ENCODE results near the gene LRMDA.

Gene LRMDA

DNA sequence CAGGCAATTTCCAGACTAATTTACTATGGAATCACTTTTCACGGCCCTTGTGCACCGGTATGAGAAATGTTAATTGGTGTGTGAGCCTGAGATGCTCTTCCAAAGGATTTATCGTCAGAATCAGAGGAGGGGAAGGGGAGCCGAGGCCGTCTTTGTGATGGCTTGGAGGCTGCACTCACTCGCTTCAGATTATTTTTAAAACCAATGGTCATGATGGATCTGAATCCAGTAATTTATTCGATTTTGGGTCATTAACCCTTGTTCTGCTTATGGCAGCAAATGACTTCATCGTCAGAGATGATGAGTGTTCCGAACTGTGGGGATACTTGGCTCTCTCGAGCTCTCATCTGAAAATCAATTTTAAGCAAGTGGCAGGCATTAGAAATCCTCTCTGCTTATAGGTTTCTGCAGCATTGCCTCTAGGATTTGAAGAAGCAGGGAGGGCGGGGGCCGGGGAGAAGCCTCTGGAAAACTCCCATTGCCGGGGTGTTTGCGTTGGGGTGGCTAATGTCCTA is 576.3 kb downstream of the LRMDA start:
- TF ChIP-seq, protein P1, sequence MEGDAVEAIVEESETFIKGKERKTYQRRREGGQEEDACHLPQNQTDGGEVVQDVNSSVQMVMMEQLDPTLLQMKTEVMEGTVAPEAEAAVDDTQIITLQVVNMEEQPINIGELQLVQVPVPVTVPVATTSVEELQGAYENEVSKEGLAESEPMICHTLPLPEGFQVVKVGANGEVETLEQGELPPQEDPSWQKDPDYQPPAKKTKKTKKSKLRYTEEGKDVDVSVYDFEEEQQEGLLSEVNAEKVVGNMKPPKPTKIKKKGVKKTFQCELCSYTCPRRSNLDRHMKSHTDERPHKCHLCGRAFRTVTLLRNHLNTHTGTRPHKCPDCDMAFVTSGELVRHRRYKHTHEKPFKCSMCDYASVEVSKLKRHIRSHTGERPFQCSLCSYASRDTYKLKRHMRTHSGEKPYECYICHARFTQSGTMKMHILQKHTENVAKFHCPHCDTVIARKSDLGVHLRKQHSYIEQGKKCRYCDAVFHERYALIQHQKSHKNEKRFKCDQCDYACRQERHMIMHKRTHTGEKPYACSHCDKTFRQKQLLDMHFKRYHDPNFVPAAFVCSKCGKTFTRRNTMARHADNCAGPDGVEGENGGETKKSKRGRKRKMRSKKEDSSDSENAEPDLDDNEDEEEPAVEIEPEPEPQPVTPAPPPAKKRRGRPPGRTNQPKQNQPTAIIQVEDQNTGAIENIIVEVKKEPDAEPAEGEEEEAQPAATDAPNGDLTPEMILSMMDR (IDR thresholded peaks at IDR 0.05; ENCODE audit: borderline replicate concordance, insufficient read depth, low read depth, low read length) = no peak
- H3K4me3 ChIP-seq (ENCODE audit: low read depth, low read length) = no peak overlapping the region

DNA sequence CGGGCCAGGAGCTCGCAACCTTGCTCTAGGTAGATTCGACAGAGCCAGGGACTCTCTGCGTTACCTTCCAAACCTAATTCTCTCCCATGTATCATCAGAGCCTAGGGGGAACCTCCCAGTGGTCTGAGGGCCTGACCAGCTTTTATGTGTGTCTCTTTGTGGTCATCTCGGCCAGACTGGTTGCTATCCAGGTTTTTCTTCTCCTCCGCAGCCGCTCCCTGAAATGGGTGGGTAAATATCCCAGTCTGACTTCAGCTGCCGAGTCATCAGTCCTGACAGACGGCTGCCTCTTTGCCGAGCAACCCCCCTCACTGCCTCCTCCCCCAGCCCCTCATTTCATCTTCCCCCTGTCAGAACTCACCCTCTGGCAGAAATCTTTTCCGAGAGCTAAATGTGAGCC is 578.1 kb downstream of the LRMDA start:
- H3K4me3 ChIP-seq (ENCODE audit: low read depth, low read length) = no peak overlapping the region
- TF ChIP-seq, protein P1 (IDR thresholded peaks at IDR 0.05; ENCODE audit: borderline replicate concordance, insufficient read depth, low read depth, low read length) = no peak

DNA sequence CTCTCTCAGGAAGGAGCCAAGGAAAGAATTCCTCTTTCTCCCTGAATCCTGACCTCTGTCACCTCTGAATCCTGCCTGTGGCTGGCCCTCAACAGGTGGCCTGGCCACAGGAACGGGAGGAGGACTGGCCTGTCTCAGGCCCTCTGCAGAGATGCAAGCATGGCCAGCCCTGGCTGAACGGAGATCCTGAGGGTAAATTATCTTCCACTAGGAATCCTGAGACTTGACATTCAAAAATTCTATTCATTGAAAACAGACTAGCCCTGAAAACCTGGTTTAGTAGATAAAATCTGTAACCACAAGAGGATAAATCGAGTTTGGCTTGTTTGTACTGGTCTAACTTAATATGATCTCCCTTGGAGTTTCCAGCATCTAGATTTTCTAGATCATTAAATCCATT is 579.3 kb downstream of the LRMDA start:
- TF ChIP-seq, protein P1 (IDR thresholded peaks at IDR 0.05; ENCODE audit: borderline replicate concordance, insufficient read depth, low read depth, low read length) = no peak
- no peak overlapping the region for H3K4me3 ChIP-seq (ENCODE audit: low read depth, low read length)

DNA sequence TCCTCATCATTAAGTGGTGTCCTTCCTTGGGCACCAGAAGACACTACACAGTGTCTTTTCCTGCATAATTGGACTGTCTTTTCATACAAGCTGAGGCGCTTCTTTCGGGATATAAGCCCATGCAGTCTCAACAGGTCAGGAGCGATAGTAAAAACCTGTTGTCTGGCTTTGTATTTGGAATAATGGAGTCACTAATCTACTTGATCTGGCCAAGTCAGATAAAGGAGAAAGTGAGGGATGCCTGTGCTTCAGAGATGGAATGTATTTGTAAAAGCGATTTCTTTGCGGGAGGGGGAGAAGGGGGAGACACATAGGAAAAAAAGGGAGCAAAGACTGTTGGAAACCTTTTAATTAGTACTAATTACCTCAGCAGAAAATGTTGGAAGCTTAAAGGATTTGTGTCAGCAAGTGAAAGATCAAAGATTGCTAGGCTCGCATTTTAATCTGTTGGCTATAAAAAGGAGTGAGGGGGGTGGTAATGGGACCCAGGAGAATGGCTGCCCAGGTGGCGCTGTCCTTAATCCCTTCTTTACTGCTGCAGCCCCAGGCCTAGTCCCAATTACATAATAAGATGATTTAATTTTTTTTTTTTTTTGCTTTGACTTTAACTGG is 581.4 kb downstream of the LRMDA start:
- TF ChIP-seq, protein P1 (IDR thresholded peaks at IDR 0.05; ENCODE audit: borderline replicate concordance, insufficient read depth, low read depth, low read length) = no peak
- no peak overlapping the region for H3K4me3 ChIP-seq (ENCODE audit: low read depth, low read length)

DNA sequence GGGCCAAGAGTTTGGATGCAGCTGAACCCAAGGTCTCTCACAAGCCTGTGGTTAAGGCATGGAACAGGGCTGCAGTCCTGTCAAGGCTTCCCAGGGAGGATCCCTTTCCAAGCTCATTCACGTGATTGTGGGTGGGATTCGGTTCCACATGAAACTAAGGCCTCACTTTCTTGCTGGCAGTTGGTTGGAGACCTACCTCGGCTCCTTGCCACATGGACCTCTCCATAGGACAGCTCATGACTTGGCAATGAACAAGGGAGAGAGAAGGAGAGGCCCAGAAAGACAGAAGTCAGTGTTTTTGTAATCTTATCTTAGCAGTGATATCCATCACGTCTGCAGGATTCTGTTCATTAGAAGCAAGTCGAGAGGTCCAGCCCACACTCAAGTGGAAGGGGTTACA is 583.8 kb downstream of the LRMDA start:
- H3K4me3 ChIP-seq (ENCODE audit: low read depth, low read length) = no peak overlapping the region
- TF ChIP-seq, protein P1 (IDR thresholded peaks at IDR 0.05; ENCODE audit: borderline replicate concordance, insufficient read depth, low read depth, low read length) = no peak

- H3K4me3 ChIP-seq (ENCODE audit: low read depth, low read length) = no peak overlapping the region
- TF ChIP-seq, protein P1 (IDR thresholded peaks at IDR 0.05; ENCODE audit: borderline replicate concordance, insufficient read depth, low read depth, low read length) = no peak
Measured at GRCh38 chr10:76017026-76017732, 585.8 kb downstream of the LRMDA start.
